ENCODE measurements around the gene C1orf198.

The C1orf198 gene

GRCh38 chr1:230833511-230833910 lies 34.8 kb downstream of the C1orf198 start:
- no peak for DNase-seq (ENCODE audit: low read depth in 2 of 2)

- DNase-seq (ENCODE audit: low read depth in 2 of 2), result no peak
These were observed 35.8 kb downstream of the C1orf198 start for GRCh38 chr1:230832476-230832875.

- no peak for DNase-seq (ENCODE audit: low read depth in 2 of 2)
These were observed 36.5 kb downstream of the C1orf198 start for GRCh38 chr1:230831771-230832170.

GRCh38 chr1:230828421-230828820 lies 39.9 kb downstream of the C1orf198 start:
- no peak for DNase-seq (ENCODE audit: low read depth in 2 of 2)

- DNase-seq (ENCODE audit: low read depth in 2 of 2), result no peak
These were observed 40.5 kb downstream of the C1orf198 start for GRCh38 chr1:230827801-230828200.

- DNase-seq (ENCODE audit: low read depth in 2 of 2), result no peak
These were observed 41.1 kb downstream of the C1orf198 start for GRCh38 chr1:230827081-230827681.

GRCh38 chr1:230826166-230826875 lies 42.0 kb downstream of the C1orf198 start:
- no peak for DNase-seq (ENCODE audit: low read depth in 2 of 2)

- no peak for DNase-seq (ENCODE audit: low read depth in 2 of 2)
These were observed 42.6 kb downstream of the C1orf198 start for GRCh38 chr1:230825761-230826160.

GRCh38 chr1:230824919-230825721 lies 43.2 kb downstream of the C1orf198 start:
- DNase-seq (ENCODE audit: low read depth in 2 of 2), result no peak

GRCh38 chr1:230824551-230824918 lies 43.8 kb downstream of the C1orf198 start:
- DNase-seq (ENCODE audit: low read depth in 2 of 2), result no peak

GRCh38 chr1:230823931-230824381 lies 44.4 kb downstream of the C1orf198 start:
- DNase-seq (ENCODE audit: low read depth in 2 of 2), result no peak

- DNase-seq (ENCODE audit: low read depth in 2 of 2), result no peak
These were observed 44.9 kb downstream of the C1orf198 start for GRCh38 chr1:230823426-230823825.

- DNase-seq (ENCODE audit: low read depth in 2 of 2), result no peak
These were observed 46.2 kb downstream of the C1orf198 start for GRCh38 chr1:230822092-230822581.

GRCh38 chr1:230821346-230821745 lies 47.0 kb downstream of the C1orf198 start:
- DNase-seq (ENCODE audit: low read depth in 2 of 2), result no peak

GRCh38 chr1:230820568-230820967 lies 47.8 kb downstream of the C1orf198 start:
- no peak for DNase-seq (ENCODE audit: low read depth in 2 of 2)

- no peak for DNase-seq (ENCODE audit: low read depth in 2 of 2)
These were observed 48.3 kb downstream of the C1orf198 start for GRCh38 chr1:230819976-230820375.

- no peak for DNase-seq (ENCODE audit: low read depth in 2 of 2)
These were observed 49.4 kb downstream of the C1orf198 start for GRCh38 chr1:230818901-230819300.

- DNase-seq (ENCODE audit: low read depth in 2 of 2), result no peak
These were observed 50.0 kb downstream of the C1orf198 start for GRCh38 chr1:230818367-230818766.

GRCh38 chr1:230816018-230816417 lies 52.3 kb downstream of the C1orf198 start:
- no peak for DNase-seq (ENCODE audit: low read depth in 2 of 2)

GRCh38 chr1:230814949-230815692 lies 53.2 kb downstream of the C1orf198 start:
- DNase-seq (ENCODE audit: low read depth in 2 of 2), result no peak

GRCh38 chr1:230812568-230812967 lies 55.8 kb downstream of the C1orf198 start:
- no peak for DNase-seq (ENCODE audit: low read depth in 2 of 2)

All from stimulated activated CD4-positive, alpha-beta T cell treated with anti-CD3 and anti-CD28 coated beads, Interleukin-1b, Interleukin-23, amount 100 ng/mL, for 4 hours (primary cell).